Measurements from ENCODE around the gene JARID2.

JARID2 gene

GRCh38 chr6:15499591-15499990, 253.7 kb downstream of the JARID2 start:
- no peak for DNase-seq

- no peak for DNase-seq
Observed at GRCh38 chr6:15500078-15500740, 254.3 kb downstream of the JARID2 start.

GRCh38 chr6:15500901-15501825, 255.3 kb downstream of the JARID2 start:
- DNase-seq, result no peak

GRCh38 chr6:15501826-15502445, 256.1 kb downstream of the JARID2 start:
- no peak for DNase-seq

- no peak for DNase-seq
Observed at GRCh38 chr6:15502446-15503345, 256.8 kb downstream of the JARID2 start.

GRCh38 chr6:15503346-15503680, 257.4 kb downstream of the JARID2 start:
- no peak for DNase-seq

- no peak for DNase-seq
Observed at GRCh38 chr6:15504040-15504495, 258.2 kb downstream of the JARID2 start.

GRCh38 chr6:15504581-15505350, 258.9 kb downstream of the JARID2 start:
- DNase-seq, result no peak

- DNase-seq, result no peak
Observed at GRCh38 chr6:15505463-15505918, 259.6 kb downstream of the JARID2 start.

GRCh38 chr6:15506066-15506465, 260.2 kb downstream of the JARID2 start:
- DNase-seq, result no peak

- DNase-seq, result no peak
Observed at GRCh38 chr6:15507221-15507620, 261.4 kb downstream of the JARID2 start.

GRCh38 chr6:15507746-15508145, 261.9 kb downstream of the JARID2 start:
- no peak for DNase-seq

- no peak for DNase-seq
Observed at GRCh38 chr6:15508441-15508871, 262.6 kb downstream of the JARID2 start.

- DNase-seq, result no peak
Observed at GRCh38 chr6:15508931-15509330, 263.1 kb downstream of the JARID2 start.

- DNase-seq, result no peak
Observed at GRCh38 chr6:15509335-15509933, 263.6 kb downstream of the JARID2 start.

- DNase-seq, result no peak
Observed at GRCh38 chr6:15510121-15510520, 264.3 kb downstream of the JARID2 start.

GRCh38 chr6:15510536-15511247, 264.8 kb downstream of the JARID2 start:
- no peak for DNase-seq

GRCh38 chr6:15511248-15512125, 265.6 kb downstream of the JARID2 start:
- no peak for DNase-seq

GRCh38 chr6:15512126-15512525, 266.3 kb downstream of the JARID2 start:
- no peak for DNase-seq

- no peak for DNase-seq
Observed at GRCh38 chr6:15512721-15513120, 266.9 kb downstream of the JARID2 start.

Data from islet precursor cell (in vitro differentiated cells).